ENCODE data around the gene SRRM2.

SRRM2 gene

DNA sequence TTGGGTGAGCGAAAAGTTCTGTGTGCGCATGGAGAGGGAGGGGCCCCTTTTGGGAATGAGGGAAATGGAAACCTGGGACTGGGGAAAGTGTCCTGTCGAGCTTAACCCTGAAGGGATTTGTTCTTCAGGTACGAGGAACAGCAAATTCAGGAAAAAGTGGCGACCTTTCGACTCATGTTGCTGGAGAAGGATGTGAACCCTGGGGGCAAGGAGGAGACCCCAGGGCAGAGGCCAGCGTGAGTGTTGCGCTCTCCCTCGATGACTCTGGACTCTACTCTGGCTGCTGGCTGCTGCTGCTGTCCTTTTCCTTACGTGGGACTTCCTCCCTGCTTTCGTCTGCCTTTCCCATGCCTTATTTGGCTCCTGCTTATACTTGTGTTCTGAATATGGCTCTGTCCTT lies 4.9 kb downstream of the SRRM2 start:
- H3K27ac ChIP-seq: no peak overlapping the region
- TF ChIP-seq, protein P1, sequence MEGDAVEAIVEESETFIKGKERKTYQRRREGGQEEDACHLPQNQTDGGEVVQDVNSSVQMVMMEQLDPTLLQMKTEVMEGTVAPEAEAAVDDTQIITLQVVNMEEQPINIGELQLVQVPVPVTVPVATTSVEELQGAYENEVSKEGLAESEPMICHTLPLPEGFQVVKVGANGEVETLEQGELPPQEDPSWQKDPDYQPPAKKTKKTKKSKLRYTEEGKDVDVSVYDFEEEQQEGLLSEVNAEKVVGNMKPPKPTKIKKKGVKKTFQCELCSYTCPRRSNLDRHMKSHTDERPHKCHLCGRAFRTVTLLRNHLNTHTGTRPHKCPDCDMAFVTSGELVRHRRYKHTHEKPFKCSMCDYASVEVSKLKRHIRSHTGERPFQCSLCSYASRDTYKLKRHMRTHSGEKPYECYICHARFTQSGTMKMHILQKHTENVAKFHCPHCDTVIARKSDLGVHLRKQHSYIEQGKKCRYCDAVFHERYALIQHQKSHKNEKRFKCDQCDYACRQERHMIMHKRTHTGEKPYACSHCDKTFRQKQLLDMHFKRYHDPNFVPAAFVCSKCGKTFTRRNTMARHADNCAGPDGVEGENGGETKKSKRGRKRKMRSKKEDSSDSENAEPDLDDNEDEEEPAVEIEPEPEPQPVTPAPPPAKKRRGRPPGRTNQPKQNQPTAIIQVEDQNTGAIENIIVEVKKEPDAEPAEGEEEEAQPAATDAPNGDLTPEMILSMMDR (conservative IDR thresholded peaks at IDR 0.05): no peak

DNA sequence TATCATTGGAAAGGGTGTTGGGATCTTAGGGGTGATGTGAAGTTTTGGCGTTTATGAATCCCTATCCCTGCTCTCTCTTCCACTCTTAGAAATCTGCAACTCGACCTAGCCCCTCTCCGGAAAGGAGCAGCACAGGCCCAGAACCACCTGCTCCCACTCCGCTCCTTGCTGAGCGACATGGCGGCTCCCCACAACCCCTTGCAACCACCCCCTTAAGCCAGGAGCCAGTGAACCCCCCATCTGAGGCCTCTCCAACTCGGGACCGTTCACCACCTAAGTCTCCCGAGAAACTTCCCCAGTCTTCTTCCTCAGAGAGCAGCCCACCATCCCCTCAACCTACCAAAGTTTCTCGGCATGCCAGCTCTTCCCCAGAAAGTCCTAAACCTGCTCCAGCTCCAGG lies 9.0 kb downstream of the SRRM2 start:
- TF ChIP-seq, protein P1 (conservative IDR thresholded peaks at IDR 0.05): no peak
- no peak overlapping the region for H3K27ac ChIP-seq

DNA sequence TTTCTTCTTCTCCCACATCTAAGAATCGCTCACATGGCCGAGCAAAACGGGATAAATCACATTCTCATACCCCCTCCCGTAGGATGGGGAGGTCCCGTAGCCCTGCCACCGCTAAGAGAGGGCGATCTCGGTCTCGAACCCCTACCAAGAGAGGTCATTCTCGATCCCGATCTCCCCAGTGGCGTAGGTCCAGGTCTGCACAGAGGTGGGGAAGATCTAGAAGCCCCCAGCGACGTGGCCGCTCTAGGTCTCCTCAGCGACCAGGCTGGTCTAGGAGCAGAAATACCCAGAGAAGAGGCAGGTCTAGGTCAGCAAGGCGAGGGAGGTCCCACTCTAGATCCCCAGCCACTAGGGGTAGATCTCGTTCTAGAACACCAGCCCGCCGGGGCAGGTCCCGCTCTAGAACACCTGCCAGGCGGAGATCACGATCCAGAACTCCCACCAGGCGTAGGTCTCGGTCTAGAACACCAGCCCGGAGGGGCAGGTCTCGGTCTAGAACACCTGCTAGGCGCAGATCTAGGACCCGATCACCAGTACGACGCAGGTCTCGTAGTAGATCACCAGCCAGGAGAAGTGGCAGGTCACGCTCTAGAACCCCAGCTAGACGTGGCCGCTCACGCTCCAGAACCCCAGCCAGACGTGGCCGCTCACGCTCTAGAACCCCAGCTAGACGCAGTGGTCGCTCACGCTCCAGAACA lies 9.6 kb downstream of the SRRM2 start:
- H3K27ac ChIP-seq: no peak overlapping the region
- TF ChIP-seq, protein P1 (conservative IDR thresholded peaks at IDR 0.05): no peak

DNA sequence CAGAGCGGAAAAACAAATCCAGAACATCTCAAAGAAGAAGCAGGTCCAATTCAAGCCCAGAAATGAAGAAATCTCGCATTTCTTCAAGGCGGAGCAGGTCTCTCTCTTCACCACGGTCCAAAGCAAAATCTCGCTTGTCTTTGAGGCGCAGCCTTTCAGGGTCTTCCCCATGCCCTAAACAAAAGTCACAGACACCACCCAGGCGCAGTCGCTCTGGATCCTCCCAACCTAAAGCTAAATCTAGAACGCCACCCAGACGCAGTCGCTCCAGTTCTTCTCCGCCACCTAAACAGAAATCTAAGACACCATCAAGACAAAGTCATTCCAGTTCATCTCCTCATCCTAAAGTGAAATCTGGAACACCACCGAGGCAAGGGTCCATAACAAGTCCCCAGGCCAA lies 10.3 kb downstream of the SRRM2 start:
- no peak overlapping the region for H3K27ac ChIP-seq
- TF ChIP-seq, protein P1 (conservative IDR thresholded peaks at IDR 0.05): no peak

DNA sequence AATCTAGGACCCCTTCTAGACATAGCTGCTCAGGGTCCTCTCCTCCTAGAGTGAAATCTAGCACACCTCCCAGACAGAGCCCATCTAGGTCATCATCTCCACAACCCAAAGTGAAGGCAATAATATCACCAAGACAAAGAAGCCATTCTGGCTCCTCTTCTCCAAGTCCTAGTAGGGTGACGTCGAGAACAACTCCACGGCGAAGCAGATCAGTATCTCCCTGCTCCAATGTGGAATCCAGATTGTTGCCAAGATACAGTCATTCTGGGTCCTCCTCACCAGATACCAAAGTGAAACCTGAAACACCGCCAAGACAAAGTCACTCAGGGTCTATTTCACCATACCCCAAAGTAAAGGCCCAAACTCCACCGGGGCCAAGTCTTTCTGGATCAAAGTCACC lies 10.7 kb downstream of the SRRM2 start:
- TF ChIP-seq, protein P1 (conservative IDR thresholded peaks at IDR 0.05): no peak
- H3K27ac ChIP-seq: no peak overlapping the region

DNA sequence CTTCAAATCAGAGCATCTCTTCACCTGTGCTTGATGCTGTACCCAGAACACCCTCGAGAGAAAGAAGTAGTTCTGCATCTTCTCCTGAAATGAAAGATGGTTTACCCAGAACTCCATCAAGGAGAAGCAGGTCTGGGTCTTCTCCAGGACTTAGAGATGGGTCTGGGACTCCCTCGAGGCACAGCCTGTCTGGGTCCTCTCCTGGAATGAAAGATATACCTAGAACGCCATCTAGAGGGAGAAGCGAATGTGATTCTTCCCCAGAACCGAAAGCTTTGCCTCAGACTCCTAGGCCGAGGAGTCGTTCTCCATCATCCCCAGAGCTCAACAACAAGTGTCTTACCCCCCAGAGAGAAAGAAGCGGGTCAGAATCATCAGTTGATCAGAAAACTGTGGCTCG lies 12.3 kb downstream of the SRRM2 start:
- TF ChIP-seq, protein P1 (conservative IDR thresholded peaks at IDR 0.05): no peak
- no peak overlapping the region for H3K27ac ChIP-seq

DNA sequence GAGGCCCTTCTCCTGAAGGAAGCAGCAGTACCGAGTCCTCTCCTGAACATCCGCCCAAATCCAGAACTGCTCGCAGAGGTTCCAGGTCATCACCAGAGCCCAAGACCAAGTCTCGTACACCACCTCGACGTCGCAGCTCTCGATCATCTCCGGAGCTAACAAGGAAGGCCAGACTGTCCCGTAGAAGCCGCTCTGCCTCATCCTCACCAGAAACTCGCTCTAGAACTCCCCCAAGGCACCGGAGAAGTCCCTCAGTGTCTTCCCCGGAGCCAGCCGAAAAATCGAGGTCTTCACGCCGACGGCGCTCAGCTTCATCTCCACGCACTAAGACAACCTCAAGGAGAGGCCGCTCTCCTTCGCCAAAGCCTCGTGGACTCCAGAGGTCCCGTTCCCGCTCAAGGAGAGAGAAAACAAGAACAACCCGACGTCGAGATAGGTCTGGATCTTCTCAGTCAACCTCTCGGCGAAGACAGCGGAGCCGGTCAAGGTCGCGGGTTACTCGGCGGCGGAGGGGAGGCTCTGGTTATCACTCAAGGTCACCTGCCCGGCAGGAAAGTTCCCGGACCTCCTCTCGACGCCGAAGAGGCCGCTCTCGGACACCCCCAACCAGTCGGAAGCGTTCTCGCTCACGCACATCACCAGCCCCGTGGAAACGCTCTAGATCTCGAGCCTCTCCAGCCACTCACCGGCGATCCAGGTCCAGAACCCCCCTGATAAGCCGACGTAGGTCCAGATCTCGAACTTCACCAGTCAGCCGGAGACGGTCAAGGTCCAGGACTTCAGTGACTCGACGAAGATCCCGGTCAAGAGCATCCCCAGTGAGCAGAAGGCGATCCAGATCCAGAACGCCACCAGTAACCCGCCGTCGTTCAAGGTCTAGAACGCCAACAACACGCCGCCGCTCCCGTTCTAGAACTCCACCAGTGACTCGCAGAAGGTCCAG lies 13.3 kb downstream of the SRRM2 start:
- TF ChIP-seq, protein P1 (conservative IDR thresholded peaks at IDR 0.05): no peak
- H3K27ac ChIP-seq: no peak overlapping the region

Measured in VCaP (cell line).